HG03196 (cell line): ENCODE measurements around the gene ATP13A3.

ENCODE experiments used
- ATAC-seq: cut with Tn5 transposase; IDR thresholded peaks from one replicate; pipeline ENCODE4 v1.9.1; 2021; ENCODE audit not compliant: unreplicated experiment

Gene ATP13A3

DNA sequence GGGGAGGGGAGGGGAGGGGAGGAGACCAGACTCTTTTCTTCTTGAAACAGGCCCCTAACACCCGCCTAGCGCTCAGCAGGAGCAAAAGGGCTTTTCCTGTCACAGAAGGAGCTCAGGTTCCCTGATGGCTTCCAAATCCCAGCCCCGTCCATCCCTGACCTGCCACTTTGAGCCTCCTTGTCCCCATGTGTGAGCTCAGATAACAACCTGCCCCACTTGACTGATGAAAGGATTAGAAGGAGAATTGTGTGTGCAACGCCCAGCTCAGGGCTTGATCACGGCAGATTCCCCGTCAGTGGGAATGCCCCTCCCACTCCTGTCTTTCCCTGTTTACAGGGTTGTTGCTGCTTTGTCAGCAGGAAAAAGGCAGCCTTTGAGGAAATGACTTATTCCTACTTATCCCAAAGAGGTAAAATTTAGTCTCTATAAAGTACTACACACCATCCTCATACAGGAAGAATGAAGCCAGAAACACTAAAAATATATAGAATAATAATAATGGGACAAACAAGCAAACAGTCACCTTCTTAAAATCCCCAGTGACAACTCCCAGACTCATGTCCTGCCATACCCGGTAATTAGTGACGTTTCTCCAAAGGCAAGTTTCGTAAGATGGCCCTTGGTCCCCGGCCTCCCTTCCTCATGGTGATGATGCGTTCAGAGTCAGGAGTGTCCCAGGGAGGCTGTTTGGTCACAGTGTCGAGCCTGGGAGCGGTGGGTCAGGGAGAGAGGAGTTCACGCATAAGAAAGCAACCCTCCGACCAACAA lies 111.1 kb downstream of the ATP13A3 start:
- no peak for ATAC-seq

DNA sequence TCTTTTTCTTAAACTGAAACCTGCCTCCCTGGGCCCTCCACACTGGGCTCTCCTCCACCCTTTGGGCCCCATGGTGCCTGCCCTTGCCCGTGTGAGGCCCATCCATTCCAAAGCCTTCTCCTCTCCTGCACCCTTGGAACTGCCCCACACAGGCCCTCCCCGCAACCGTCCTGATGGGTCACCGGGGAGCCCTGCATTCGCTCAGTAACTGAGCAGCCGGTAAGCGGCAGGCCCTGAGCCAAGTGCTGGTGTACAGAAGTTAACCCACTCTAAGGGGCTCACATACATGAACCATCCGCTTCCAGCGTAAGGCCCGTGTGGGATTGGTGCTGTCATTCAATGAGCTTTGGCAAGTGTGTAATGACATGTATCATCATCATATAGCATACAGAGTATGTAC lies 111.9 kb downstream of the ATP13A3 start:
- no peak for ATAC-seq

DNA sequence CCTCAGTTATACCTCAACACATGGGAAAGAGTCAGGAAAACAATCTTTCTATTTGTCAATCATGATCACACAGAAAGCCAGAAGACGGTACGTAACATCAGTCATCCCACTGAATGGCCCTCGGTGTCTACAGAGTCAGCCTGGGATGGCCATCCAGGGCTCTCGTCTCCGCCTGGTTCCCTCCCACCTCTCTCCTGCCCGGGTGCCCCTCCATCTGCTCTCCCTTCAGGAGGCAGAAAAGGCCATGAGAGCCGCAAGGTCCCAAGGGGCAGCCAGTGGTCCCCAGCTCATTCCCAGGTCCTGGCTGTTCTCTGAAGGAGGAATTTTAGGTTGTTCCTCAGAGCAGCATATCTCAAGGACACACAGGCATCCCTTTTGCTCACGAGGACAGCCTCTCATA lies 112.9 kb downstream of the ATP13A3 start:
- no peak for ATAC-seq

DNA sequence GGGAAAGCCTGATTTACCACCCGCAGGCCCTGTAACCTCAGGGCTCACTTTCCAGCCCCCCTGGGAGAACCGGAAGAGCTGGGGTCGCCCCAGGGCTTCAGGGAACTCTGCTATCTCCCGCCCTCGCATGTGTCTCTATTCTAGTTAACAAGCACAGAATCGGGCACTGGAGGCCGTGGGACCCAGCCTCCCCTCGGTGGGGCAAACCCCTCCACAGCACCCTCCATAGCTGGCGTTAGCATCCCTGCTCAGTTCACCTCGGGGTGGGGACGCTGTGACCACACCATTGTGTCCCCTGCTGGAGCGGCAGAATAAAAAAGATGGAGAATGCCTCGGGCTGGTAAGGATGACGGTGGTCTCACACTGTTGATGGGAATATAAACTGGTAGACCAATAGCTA lies 113.8 kb downstream of the ATP13A3 start:
- ATAC-seq = no peak

DNA sequence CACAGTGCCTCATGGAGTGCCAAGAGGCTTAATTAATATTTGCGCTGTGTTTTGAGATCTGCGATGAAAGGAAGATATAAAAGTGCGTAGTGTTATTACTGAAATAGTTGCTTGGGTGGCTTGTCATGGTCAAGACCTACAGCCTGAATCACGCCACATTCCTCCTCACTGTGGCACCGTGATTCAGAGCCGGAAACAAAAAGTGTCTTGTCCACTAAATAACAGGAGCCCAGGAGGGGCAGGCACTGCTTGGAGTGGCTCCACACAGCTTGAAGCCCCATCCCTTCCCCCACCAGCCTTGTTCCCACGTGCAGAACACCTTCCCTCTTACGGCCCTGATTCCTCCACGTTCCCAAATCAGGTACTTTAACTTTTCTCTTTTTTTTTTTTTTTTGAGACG lies 116.0 kb downstream of the ATP13A3 start:
- no peak for ATAC-seq

DNA sequence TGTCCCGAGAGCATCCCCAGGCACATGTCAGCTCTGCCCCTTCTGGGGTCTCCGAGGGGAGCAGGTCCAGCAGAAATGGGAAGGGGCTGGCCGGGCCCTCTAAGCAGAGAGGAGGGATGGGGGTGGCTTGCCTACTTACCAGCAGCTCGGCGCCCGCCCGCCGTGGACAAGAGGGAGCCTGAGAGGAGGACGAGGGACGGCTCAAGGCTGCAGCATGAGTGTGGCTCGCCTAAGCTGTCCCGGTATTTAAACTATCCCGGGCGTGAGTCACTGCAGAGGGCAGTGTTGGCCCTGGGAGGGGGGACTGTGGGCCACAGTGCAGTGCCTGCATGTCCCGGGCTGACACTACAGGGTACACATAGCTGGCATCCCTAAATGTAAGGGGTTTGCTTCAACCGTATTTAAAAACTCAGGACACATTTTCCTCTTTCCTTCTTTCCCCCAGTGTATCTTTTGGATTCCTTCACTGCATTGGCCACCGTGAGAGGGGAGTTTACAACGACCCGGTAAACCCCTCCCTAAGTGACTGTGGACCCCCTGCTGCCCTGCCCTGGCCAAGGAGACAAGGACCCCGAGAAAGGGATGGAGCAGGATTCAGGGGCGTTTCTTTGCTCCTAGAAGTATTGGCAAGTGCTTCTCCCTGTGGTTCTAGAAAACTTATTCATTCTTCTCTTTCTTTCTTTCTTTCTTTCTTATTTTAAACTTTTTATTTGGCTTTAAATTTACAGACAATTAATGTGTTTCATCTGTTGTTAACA lies 117.1 kb downstream of the ATP13A3 start, which contains the start of gene LRRC15:
Gene LRRC15, minus strand, starts transcription at position 222 of the 758 bp plus-strand sequence. CDS start 8,700 bp downstream, outside the sequence.
- no peak for ATAC-seq

DNA sequence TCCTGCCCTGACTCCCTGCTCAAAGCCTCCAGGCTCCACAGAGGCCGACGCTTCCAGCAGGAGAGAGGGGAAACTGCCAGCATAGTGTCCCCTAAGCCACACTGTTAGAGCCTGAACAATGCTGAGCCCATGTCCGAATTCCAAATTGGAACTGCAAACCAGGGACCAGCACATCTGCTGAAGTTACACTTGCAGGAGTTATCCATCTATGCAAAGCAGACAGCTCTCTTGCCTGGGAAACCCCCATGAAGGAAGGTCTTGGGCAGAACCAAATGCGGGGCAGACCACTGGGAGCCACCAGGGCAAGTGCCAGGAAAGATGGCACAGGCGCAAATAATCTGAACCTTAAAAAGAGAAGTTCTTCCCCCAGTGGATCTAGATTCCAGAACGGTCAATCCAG lies 117.9 kb downstream of the ATP13A3 start:
- ATAC-seq = no peak

DNA sequence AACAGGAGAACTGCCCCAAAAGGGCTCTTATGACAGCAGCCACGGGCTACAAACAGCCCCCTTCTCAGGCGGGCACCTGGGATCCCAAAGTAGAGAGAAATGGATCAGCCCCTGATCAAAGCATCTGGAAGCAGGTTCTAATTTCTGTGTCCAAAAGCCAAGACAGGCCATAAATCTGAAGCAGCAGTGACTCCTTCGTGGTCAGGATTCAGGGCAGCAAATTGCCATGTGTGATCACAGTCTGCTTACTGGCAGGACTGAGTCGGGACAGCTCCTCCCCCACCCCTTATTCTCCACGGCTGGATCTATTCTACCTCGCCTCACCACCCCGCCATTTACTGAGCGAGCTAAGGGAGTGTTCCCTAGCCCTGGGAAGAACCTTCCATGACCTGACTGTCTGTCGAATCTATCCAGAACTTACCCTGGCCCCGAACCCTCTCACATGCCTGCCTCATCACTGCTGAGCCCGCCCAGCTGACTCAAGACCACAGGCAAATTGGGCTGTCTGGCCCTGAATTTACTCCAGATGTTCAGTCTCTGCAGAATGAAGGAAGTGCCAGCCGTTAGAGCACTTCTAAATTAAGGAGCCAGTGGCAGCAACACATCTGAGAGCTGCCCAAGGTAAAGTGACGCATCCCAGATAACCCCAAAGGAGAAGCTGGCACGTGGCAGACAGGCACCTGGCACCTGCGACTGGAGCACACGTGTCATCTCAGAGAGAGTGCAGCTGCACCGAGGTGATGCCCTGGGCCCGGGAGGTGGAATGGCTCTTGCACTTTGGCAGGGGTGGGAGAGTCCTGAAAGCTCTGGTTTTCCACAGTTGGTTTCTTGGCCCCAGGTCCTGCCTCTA lies 118.6 kb downstream of the ATP13A3 start:
- ATAC-seq = no peak

DNA sequence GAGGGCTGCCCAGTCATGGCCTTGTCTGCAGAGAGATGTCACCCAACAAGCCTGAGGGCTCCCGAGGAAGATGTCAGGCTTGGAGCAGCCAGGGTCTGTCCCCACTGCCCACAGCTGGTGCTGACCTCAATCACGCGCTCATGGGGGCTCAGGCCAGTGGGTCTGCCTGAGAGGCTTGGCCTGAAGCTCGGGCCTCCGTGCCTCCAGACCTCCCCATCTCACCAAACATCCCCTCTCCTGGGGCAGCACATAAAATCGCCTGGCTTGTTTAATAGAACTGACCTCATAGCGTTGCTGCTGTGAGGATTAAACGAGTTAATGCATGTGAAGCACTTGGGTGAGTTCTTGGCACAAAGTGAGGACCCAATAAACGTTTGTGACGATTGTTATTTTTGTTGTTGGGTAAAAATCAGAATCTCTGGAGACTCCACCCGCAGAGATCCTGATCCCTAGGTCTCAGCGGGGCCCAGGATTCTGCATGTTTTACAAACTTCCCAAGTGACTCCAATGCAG lies 120.8 kb downstream of the ATP13A3 start:
- no peak for ATAC-seq

DNA sequence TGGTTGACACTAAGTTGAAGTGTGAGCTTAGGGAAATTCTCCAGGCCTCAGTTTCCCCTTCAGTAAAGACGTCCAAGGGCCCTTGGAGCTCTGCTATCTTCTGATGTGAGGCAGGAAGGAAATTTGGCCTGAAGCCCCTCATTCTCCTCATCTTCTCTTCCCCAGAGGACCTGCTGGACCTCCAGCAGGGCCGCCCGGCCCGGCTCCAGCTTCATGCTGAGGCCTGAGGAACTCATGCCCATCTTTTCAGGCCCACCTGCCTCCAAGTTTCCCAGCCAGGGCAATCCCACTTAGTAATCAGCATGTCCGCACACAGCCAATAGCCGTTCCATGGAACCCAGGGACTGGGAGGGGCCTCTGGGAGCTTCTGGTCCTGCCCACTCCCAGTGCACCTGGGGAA lies 121.3 kb downstream of the ATP13A3 start:
- no peak for ATAC-seq

DNA sequence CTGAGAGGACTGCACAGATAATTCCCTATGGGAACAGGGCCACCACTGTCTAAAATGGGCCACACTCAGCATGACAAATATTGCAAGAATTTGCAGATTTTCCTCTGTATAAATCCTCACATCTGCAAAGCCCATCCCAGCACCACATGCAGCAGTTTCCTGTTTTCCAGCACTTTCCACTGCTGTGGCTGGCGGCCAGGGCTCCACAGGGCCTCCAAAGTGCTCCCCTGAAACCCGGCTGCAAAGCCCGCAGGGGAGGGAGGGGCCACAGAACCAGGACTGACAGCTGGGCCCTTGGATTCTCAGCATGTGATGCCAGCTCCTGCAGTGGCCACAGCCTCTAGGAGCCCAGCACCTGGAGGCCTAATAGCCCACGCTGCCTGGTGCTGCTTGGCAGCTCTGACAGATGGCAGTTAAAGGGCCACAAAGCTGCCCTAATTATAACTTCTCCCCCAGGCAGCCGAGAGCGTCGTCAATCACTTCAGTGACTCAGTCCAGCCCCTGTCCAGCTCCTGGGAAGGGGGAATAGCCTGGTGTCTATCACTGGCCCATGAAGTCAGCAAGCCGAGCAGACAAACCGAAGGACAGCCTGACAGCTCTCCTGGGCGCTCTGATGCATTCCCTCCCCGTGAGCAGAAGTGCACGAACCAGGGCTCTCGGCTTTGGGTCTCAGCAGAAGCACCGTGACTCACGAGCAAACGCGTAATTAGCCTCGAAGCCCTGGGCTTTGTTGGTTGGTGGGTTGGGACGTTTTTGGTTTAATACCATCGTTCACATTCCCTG lies 122.0 kb downstream of the ATP13A3 start:
- no peak for ATAC-seq

DNA sequence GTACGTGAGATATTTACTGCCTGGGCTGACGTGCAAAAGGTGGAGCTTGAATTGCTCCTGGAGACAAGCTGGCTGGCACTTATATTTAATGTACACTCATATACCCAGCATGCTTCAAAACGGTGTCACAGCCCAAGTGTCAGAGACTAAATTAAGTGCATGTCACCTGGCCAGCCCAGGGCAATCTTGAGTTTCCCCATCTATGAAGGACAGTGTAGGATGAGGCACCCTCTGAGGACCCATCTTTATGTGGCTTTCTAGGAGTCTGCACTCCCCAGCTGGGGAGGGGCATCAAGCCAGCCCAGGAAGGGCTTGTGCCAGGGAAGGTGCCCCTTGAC lies 122.5 kb downstream of the ATP13A3 start:
- ATAC-seq = no peak

DNA sequence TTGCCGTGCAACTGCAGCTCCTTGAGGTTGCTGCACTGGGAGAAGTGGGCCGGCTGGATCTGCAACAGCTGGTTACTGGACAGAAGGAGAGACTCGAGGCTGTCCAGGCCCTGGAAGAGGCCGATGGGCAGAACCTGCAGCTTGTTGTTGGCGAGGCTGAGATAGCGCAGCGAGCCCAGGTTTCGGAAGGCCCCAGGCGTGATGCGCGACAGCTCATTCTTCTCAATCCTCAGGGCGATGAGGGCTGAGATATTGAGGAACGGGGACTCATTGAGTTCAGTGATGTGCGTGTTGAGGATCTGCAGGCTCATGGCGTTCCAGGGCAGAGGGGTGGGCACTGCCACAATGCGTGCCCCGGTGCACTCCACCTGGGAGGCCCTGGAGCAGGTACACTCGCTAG lies 126.2 kb downstream of the ATP13A3 start:
- no peak for ATAC-seq

DNA sequence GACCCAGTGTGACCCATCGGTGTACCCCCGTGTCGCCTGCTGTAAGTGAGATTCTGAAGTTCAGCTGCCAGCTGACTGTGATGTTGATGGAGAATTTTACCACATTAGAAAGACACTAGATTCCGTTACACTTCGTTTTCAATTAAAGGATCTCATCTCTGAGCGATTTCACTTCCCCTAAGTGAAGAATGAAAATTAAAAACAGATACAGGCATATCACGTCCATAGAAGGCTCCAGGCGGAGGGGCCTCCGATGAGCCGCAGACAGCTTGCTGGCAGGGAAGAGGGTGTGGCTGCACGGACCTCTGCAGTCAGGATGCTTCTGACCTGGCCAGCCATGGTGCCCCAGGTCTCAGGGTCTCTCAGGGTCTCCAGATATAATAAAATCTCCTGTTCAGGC lies 129.1 kb downstream of the ATP13A3 start:
- ATAC-seq = no peak

DNA sequence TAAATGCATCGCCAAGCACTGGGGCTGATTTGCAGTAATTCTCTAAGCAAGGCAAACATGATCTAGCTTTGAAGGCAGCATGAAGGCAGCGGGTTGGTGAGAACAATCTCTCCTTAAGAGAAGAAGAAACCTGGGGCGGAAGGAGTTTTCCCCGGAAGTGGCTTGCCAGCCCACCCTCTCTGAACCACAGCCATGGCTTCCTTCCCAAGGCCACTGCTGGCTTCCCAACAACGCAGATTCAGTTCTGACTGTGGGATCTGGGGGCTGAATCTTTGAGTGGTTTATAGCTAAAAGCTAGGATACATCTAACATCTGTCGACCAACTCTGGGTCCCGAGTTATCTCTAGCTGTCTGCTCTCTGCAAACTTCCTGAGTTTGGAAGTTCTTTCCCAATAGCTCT lies 131.4 kb downstream of the ATP13A3 start:
- no peak for ATAC-seq

DNA sequence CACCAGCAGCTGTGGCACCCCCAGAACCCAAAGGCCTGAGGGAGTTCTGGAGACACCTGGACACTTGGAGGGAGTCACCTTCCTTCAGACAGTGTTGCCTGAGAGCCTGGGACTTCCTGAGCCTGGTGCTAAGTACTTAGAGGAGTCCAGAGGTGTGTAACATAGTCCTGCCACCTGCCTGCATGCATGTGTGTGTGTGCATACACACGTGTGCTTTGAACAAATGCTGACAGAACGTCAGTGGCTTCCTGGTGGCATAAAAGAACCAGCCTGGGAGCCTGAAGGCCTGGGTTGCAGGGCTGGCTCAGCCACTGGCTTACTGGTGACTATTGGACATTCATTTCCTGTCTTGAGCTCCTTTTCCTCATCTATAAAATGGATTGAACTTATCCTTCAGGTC lies 132.5 kb downstream of the ATP13A3 start:
- ATAC-seq = no peak
